SK-N-MC (cell line): Measurements from ENCODE around the gene SLC12A8.

Experiments used
- DNase-seq: peaks from one replicate; pipeline ENCODE4 v3.0.0-alpha.2; 2011; ENCODE audit warnings: low read depth, low spot score
- H3K27ac ChIP-seq: fragments of 200-600 bp; sonication (generic); 2 replicates; pipeline ENCODE4 v1.5.1; 2016; ENCODE audit warnings: mixed run types
- H3K36me3 ChIP-seq: fragments of 200-600 bp; sonication (generic); 2 replicates; pipeline ENCODE4 v1.6.1; 2017; ENCODE audit warnings: antibody characterized with exemption, low read length, mixed read lengths; ENCODE audit not compliant: insufficient read depth
- H3K4me3 ChIP-seq: fragments of 200-600 bp; sonication (generic); 2 replicates; pipeline ENCODE4 v1.5.1; 2016
- H3K9ac ChIP-seq: fragments of 200-600 bp; sonication (generic); 2 replicates; pipeline ENCODE4 v1.8.0; 2017; ENCODE audit warnings: mixed run types, mixed read lengths; ENCODE audit not compliant: insufficient read length
- H3K9me3 ChIP-seq: fragments of 200-600 bp; sonication (generic); 2 replicates; pipeline ENCODE4 v1.6.1; 2017; ENCODE audit warnings: low read depth, mild to moderate bottlenecking, antibody characterized with exemption, low read length, moderate library complexity, mixed read lengths
- EZH2 ChIP-seq: fragments of 200-600 bp; sonication (generic); IDR thresholded peaks from one replicate; pipeline ENCODE4 v1.6.1; 2017; ENCODE audit warnings: antibody characterized with exemption
- FOXP2 ChIP-seq: optimal IDR thresholded peaks from 2 replicates; pipeline ENCODE3; 2011; ENCODE audit warnings: mild to moderate bottlenecking, moderate library complexity; ENCODE audit not compliant: insufficient read depth; ENCODE audit errors: extremely low read length, control extremely low read depth
- POLR2AphosphoS5 ChIP-seq: IDR thresholded peaks from 2 replicates; pipeline ENCODE4 v1.6.1; 2012; ENCODE audit warnings: mild to moderate bottlenecking, low read depth, low read length, borderline replicate concordance

Gene SLC12A8

GRCh38 chr3:125079675-125080045 is 132.9 kb downstream of the SLC12A8 start:
- TF ChIP-seq FOXP2 (no peak), EZH2 (no peak), POLR2AphosphoS5 (no peak)
- H3K4me3 ChIP-seq, result no peak overlapping the region
- H3K9ac ChIP-seq, result no peak overlapping the region
- DNase-seq, result no peak
- H3K27ac ChIP-seq, result no peak overlapping the region
- no peaks in the 10 kb centered on the region for H3K36me3 ChIP-seq
- no peaks in the 10 kb centered on the region for H3K9me3 ChIP-seq

GRCh38 chr3:125078951-125079674 is 133.4 kb downstream of the SLC12A8 start:
- Histone ChIP-seq H3K9me3 (no peaks in the 10 kb centered on the region), H3K27ac (no peak overlapping the region)

GRCh38 chr3:125077864-125078263 is 134.7 kb downstream of the SLC12A8 start:
- no peak overlapping the region for H3K27ac ChIP-seq
- no peak for DNase-seq
- H3K9me3 ChIP-seq, result no peaks in the 10 kb centered on the region
- TF ChIP-seq EZH2 (no peak), POLR2AphosphoS5 (no peak), FOXP2 (no peak)
- no peak overlapping the region for H3K4me3 ChIP-seq
- H3K36me3 ChIP-seq, result no peaks in the 10 kb centered on the region
- H3K9ac ChIP-seq, result no peak overlapping the region

More at GRCh38 chr3:125078951-125079674, 133.4 kb downstream of the SLC12A8 start:
- no peak for TF ChIP-seq EZH2
- TF ChIP-seq POLR2AphosphoS5, result no peak
- TF ChIP-seq FOXP2, result no peak
- no peak for DNase-seq
- no peak overlapping the region for H3K9ac ChIP-seq
- H3K4me3 ChIP-seq, result no peak overlapping the region
- no peaks in the 10 kb centered on the region for H3K36me3 ChIP-seq

GRCh38 chr3:125076464-125076863 is 136.1 kb downstream of the SLC12A8 start:
- no peak for DNase-seq
- no peaks in the 10 kb centered on the region for H3K36me3 ChIP-seq
- no peaks in the 10 kb centered on the region for H3K9me3 ChIP-seq
- TF ChIP-seq POLR2AphosphoS5 (no peak), EZH2 (no peak), FOXP2 (no peak)
- no peak overlapping the region for H3K9ac ChIP-seq
- no peak overlapping the region for H3K27ac ChIP-seq
- H3K4me3 ChIP-seq, result no peak overlapping the region

GRCh38 chr3:125075738-125076137 is 136.8 kb downstream of the SLC12A8 start:
- TF ChIP-seq POLR2AphosphoS5 (no peak), FOXP2 (no peak), EZH2 (no peak)
- no peak overlapping the region for H3K27ac ChIP-seq
- no peaks in the 10 kb centered on the region for H3K9me3 ChIP-seq
- no peak overlapping the region for H3K4me3 ChIP-seq
- H3K9ac ChIP-seq, result no peak overlapping the region
- no peak for DNase-seq
- H3K36me3 ChIP-seq, result no peaks in the 10 kb centered on the region

- H3K9me3 ChIP-seq, result no peaks in the 10 kb centered on the region
- H3K9ac ChIP-seq, result no peak overlapping the region
- TF ChIP-seq FOXP2 (no peak), POLR2AphosphoS5 (no peak), EZH2 (no peak)
- H3K27ac ChIP-seq, result no peak overlapping the region
- no peaks in the 10 kb centered on the region for H3K36me3 ChIP-seq
- DNase-seq, result no peak
- no peak overlapping the region for H3K4me3 ChIP-seq
These were observed 139.1 kb downstream of the SLC12A8 start for GRCh38 chr3:125073390-125073905.

- TF ChIP-seq EZH2 (no peak), FOXP2 (no peak), POLR2AphosphoS5 (no peak)
- Histone ChIP-seq H3K27ac (no peak overlapping the region), H3K36me3 (no peaks in the 10 kb centered on the region), H3K9ac (no peak overlapping the region), H3K9me3 (no peaks in the 10 kb centered on the region), H3K4me3 (no peak overlapping the region)
- DNase-seq, result no peak
These were observed 139.7 kb downstream of the SLC12A8 start for GRCh38 chr3:125072749-125073389.

- Histone ChIP-seq H3K9me3 (no peaks in the 10 kb centered on the region), H3K9ac (no peak overlapping the region), H3K27ac (no peak overlapping the region), H3K4me3 (no peak overlapping the region), H3K36me3 (no peaks in the 10 kb centered on the region)
- no peak for DNase-seq
- TF ChIP-seq FOXP2 (no peak), EZH2 (no peak), POLR2AphosphoS5 (no peak)
These were observed 140.2 kb downstream of the SLC12A8 start for GRCh38 chr3:125072301-125072700.
